Stimulated activated CD4-positive, alpha-beta T cell treated with anti-CD3 and anti-CD28 coated beads, Interleukin-1b, Interleukin-23, amount 100 ng/mL, for 4 hours (primary cell): ENCODE measurements around the gene PRR20A.
"Not testable (repeated sequence)": the region's sequence is repeated elsewhere in the genome, so short reads cannot be mapped to it uniquely, and the experiment has no call there.

Experiments
- DNase-seq, 2 donors: peaks; one replicate each; pipeline ENCODE4 v3.0.0-alpha.2; 2020; ENCODE audit warnings: low read depth in 2 of 2

The PRR20A gene

DNA sequence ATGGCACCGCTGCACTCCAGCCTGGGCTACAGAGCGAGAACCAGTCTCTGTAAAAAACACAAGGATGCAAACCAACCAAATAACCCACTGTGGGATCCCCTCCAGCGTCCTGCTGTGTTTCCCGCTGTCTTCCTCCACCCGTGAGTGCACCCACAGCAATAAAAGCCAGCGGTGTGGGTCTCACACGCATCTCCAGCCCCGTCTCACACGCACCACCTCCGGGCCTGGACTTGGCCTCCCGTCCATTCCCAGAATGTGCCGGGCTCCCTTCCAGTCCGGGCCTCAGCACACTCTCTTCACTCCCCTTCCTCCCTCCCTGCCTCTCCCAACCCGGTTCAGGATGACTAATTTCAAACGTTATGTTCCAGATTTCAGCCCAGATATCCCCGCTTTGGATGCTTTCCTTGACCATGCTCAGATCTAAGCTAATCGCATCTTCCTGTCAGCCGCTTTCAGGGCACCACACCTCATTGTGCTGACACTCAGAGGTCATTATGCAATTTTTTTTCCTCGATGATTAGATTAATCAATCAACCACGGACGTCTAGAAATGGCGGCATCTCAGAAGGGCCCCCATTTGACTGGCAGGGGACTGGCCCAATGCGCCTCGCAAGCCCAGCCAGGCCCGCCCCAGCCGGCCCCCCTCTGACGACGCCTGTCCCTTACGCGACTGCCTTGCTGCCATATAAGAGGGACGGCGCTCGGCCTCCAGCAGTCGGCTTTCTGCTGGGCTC lies at the start of gene PRR20A:
PRR20A (plus strand) TSS at position 684 of the 734 bp plus-strand sequence. CDS start 387 bp downstream, outside the sequence.
- not testable (repeated sequence) for DNase-seq

DNA sequence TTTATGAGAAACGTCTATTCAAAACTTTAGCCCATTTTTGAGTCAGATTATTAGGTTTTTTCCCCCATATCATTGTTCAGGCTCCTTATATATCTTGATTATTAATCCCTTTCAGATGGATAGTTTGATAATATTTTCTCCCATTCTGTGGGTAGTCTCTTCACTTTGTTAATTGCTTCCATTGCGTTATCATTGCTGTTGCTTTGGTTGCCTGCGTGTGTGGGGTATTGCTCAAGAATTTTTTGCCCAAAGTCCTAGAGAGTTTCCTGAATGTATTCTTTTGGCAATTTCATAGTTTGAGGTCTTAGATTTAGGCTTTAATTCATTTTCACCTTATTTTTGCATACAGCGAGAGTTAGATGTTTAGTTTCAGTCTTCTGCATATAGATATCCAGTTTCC lies 25.8 kb upstream of the PRR20A start:
- DNase-seq: no peak

DNA sequence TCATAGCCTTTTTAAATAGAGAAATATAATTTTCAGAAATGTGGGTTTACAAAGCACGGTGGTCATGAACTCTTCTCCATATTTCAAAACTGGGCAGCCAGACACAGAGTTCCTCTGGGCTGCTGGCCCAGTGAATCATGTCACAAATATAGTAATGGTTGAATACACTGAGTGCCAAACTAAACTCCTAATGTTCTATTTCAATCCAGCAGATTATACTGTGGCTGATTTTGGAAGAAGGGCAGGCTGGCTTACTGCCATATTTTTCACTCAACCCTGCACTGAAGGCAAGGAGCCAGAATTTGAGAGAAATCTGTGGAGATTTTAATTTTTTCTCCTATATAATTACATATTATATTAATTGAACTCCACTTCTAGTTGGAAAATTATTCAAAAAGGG lies 17.0 kb upstream of the PRR20A start:
- DNase-seq: no peak

DNA sequence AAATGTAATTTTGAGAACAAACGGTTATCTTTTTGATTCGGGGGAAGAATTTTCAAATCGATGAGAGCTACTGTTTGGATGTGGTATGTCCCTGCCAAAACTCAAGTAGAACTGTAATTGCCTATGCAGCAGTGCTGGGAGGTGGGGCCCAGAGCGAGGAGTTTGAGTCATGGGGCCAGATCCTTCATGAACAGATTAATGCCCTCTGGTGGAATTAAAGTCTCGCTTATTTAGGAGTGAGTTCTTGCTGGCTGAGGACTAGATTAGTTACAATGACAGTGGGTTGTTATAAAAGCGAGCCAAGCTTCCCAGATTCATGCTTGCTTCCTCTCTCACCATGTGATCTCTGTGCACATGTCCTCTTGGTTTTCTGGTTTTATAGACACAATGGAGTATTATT lies 11.8 kb upstream of the PRR20A start:
- no peak for DNase-seq

DNA sequence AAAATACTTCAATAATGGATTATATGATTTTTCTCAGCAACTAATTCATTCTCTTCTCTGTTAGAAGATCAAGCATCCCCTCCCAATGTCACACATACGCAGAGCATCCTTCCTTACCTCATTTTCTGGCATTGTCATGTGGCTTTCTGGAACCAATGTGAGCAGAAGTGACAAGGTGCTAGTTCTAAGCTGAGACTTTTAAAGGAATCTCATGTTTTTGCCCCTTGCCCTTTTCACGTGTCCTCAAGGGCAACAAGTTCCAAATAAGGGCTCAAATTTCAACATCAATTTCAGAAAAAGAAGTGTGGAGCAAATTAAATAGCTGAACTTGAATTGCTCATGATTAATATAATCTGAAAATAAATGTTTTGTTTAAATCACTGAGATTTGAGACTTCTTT lies 4.6 kb upstream of the PRR20A start:
- no peak for DNase-seq

DNA sequence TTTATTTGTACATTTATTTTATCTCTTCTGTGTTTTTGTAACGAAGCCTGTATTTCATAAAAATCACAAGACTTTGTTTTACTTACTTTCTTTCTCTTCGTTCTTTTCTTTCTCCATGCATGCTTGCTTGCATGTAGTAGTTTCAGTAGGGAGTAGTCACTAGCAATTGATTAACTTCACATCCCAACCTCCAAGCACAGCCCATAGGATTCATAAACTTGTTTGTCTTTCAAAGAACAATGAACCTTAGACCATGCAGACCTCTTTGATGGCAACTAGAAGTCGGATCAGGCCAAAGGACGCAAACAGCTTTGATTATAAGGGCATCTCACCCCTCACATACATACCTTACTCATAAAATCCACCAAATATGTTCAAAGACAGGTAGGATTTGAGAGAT lies 3.1 kb upstream of the PRR20A start:
- no peak for DNase-seq

DNA sequence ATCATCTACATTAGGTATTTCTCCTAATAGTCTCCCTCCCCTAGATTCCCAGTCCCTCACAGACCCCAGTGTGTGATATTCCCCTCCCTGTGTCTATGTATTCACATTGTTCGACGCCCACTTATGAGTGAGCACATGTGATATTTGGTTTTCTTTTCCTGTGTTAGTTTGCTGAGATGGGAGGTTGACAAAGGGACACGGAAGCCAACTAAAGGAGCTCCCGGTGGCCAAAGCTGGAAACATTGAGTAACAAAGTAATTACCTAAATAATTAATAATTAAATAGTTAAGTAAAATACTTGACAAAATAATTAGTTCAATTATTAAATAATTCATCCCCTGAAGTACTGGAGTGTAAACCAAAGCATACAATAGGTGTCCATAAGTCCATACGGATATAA lies 1.7 kb upstream of the PRR20A start:
- no peak for DNase-seq

DNA sequence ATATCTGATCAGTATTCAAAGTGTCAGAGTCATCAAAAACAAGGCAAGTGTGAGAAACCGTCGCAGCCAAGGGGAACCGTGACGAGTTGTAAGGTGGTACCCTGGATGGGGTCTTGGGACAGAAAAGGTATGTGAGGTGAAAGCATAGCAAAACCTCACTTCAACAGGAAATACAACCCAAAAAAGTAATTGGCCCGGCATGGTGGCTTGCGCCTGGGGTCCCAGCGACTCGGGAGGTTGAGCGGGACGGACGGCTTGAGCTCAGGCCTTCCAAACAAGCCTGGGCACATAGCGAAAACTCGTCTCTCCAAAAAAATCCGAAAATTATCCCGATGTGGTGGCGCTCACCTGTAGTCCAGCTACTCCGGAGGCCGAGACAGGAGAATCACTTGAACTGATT lies 937 bp upstream of the PRR20A start:
- DNase-seq: not testable (repeated sequence)

DNA sequence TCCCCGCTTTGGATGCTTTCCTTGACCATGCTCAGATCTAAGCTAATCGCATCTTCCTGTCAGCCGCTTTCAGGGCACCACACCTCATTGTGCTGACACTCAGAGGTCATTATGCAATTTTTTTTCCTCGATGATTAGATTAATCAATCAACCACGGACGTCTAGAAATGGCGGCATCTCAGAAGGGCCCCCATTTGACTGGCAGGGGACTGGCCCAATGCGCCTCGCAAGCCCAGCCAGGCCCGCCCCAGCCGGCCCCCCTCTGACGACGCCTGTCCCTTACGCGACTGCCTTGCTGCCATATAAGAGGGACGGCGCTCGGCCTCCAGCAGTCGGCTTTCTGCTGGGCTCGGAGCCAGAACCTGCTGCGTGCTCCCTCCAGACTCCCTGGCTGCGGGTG lies 6.5 kb downstream of the PRR20A start, which contains the start of gene PRR20B:
PRR20B (plus strand) TSS at position 301 of the 400 bp plus-strand sequence. CDS start 387 bp downstream, outside the sequence.
- DNase-seq: not testable (repeated sequence)

DNA sequence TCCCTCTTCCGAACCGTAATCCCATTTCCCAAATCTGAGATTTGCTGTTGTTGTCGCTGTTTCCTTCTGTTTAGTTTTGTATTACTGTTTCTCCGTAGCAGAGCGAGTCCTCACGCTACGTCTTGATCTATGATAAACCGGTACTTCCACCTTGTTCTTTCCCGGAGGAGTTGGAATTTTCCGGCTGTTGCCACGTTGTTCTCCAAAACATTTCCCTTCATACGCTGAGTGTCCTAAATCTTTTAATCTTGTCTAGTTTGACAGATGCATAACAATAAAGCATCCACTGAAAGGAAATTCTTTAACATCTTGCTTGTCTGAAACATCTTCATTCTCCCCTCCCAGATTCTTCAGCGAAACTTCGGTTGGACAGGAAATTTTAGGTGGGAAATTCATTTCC lies 7.4 kb downstream of the PRR20A start:
- not testable (repeated sequence) for DNase-seq

DNA sequence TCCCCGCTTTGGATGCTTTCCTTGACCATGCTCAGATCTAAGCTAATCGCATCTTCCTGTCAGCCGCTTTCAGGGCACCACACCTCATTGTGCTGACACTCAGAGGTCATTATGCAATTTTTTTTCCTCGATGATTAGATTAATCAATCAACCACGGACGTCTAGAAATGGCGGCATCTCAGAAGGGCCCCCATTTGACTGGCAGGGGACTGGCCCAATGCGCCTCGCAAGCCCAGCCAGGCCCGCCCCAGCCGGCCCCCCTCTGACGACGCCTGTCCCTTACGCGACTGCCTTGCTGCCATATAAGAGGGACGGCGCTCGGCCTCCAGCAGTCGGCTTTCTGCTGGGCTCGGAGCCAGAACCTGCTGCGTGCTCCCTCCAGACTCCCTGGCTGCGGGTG lies 13.0 kb downstream of the PRR20A start, which contains the start of gene PRR20C:
PRR20C (plus strand) TSS at position 301 of the 400 bp plus-strand sequence. CDS start 387 bp downstream, outside the sequence.
- not testable (repeated sequence) for DNase-seq

DNA sequence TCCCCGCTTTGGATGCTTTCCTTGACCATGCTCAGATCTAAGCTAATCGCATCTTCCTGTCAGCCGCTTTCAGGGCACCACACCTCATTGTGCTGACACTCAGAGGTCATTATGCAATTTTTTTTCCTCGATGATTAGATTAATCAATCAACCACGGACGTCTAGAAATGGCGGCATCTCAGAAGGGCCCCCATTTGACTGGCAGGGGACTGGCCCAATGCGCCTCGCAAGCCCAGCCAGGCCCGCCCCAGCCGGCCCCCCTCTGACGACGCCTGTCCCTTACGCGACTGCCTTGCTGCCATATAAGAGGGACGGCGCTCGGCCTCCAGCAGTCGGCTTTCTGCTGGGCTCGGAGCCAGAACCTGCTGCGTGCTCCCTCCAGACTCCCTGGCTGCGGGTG lies 19.6 kb downstream of the PRR20A start, which contains the start of gene PRR20D:
PRR20D (plus strand) TSS at position 301 of the 400 bp plus-strand sequence. CDS start 387 bp downstream, outside the sequence.
- DNase-seq: not testable (repeated sequence)

DNA sequence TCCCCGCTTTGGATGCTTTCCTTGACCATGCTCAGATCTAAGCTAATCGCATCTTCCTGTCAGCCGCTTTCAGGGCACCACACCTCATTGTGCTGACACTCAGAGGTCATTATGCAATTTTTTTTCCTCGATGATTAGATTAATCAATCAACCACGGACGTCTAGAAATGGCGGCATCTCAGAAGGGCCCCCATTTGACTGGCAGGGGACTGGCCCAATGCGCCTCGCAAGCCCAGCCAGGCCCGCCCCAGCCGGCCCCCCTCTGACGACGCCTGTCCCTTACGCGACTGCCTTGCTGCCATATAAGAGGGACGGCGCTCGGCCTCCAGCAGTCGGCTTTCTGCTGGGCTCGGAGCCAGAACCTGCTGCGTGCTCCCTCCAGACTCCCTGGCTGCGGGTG lies 26.2 kb downstream of the PRR20A start, which contains the start of gene PRR20E:
PRR20E (plus strand) TSS at position 301 of the 400 bp plus-strand sequence. CDS start 387 bp downstream, outside the sequence.
- DNase-seq: not testable (repeated sequence)

DNA sequence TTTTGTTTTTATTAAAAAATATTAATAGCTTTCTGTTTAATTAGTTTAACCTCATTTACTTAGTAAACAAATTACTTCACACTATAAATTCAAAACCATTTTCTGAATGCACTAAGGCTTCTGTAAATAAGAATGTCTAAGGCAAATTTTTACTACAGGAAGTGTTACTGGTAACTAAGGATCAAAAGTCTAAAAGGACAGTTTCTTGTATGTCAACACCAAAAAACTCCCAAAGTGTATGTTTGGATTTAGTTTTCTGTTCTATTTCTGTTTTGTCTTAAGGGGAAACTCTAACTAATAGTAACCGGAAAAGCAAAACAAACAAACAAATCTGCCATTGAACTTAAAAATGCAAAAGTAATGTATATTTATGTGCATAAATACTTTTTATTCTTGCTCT lies 50.9 kb downstream of the PRR20A start:
- DNase-seq: no peak
